Measurements from ENCODE around the gene DENND4C. TPM values are rescaled to one million over a fixed set of nuclear protein-coding genes. Genes with fewer than 3 reads are reported as not detected.

DENND4C gene
- total RNA-seq, 1 experiment from 2014 or later: 22.6 TPM

DNA sequence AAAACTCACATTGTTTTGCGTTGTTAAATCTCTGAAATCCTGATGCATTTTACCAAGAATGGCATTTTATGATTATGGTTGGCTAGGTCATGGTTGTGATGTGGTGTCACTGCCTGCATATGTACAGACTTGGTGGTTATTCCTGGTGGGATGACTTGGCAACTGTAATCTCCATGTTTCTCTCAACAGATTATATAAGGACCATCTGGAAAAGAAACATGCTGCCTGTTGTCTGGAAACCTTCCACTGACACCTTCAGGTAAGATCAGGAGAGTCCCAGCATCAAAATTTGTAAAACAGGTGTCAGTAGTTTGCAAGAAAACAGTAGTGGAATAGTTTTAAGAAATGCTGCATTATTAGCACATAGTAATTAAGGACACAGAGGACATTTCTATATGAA, 175.3 kb downstream of the DENND4C start:
- ATAC-seq (no peak), DNase-seq (ENCODE audit: low spot score) (no peak)
- H3K27ac Mint-ChIP-seq: no peak overlapping the region
- TF ChIP-seq E2F4 (CRISPR knock-in tag; IDR thresholded peaks at IDR 0.05; ENCODE audit: borderline replicate concordance, low read depth): no peak
- TF ChIP-seq PRRX2 (CRISPR knock-in tag; IDR thresholded peaks at IDR 0.05): no peak
- no peak for TF ChIP-seq ZNF671 (CRISPR knock-in tag; IDR thresholded peaks at IDR 0.05)
- TF ChIP-seq FOXP4 (CRISPR knock-in tag; IDR thresholded peaks at IDR 0.05): no peak
- no peak for TF ChIP-seq ZNF219 (CRISPR knock-in tag; IDR thresholded peaks at IDR 0.05; ENCODE audit: borderline replicate concordance)
- no peak for TF ChIP-seq ATF6 (CRISPR knock-in tag; IDR thresholded peaks at IDR 0.05)
- no peak for TF ChIP-seq RELA (CRISPR knock-in tag; IDR thresholded peaks at IDR 0.05; ENCODE audit: borderline replicate concordance)
- TF ChIP-seq, protein P1, sequence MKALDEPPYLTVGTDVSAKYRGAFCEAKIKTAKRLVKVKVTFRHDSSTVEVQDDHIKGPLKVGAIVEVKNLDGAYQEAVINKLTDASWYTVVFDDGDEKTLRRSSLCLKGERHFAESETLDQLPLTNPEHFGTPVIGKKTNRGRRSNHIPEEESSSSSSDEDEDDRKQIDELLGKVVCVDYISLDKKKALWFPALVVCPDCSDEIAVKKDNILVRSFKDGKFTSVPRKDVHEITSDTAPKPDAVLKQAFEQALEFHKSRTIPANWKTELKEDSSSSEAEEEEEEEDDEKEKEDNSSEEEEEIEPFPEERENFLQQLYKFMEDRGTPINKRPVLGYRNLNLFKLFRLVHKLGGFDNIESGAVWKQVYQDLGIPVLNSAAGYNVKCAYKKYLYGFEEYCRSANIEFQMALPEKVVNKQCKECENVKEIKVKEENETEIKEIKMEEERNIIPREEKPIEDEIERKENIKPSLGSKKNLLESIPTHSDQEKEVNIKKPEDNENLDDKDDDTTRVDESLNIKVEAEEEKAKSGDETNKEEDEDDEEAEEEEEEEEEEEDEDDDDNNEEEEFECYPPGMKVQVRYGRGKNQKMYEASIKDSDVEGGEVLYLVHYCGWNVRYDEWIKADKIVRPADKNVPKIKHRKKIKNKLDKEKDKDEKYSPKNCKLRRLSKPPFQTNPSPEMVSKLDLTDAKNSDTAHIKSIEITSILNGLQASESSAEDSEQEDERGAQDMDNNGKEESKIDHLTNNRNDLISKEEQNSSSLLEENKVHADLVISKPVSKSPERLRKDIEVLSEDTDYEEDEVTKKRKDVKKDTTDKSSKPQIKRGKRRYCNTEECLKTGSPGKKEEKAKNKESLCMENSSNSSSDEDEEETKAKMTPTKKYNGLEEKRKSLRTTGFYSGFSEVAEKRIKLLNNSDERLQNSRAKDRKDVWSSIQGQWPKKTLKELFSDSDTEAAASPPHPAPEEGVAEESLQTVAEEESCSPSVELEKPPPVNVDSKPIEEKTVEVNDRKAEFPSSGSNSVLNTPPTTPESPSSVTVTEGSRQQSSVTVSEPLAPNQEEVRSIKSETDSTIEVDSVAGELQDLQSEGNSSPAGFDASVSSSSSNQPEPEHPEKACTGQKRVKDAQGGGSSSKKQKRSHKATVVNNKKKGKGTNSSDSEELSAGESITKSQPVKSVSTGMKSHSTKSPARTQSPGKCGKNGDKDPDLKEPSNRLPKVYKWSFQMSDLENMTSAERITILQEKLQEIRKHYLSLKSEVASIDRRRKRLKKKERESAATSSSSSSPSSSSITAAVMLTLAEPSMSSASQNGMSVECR (CRISPR knock-in tag; IDR thresholded peaks at IDR 0.05; ENCODE audit: borderline replicate concordance): no peak
- TF ChIP-seq MXD4 (CRISPR knock-in tag; IDR thresholded peaks at IDR 0.05; ENCODE audit: borderline replicate concordance): no peak
- TF ChIP-seq, protein P2, sequence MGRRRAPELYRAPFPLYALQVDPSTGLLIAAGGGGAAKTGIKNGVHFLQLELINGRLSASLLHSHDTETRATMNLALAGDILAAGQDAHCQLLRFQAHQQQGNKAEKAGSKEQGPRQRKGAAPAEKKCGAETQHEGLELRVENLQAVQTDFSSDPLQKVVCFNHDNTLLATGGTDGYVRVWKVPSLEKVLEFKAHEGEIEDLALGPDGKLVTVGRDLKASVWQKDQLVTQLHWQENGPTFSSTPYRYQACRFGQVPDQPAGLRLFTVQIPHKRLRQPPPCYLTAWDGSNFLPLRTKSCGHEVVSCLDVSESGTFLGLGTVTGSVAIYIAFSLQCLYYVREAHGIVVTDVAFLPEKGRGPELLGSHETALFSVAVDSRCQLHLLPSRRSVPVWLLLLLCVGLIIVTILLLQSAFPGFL (CRISPR knock-in tag; IDR thresholded peaks at IDR 0.05; ENCODE audit: borderline replicate concordance): no peak
- peaks cover 31% of the 10 kb centered on the region for H3K9me3 Mint-ChIP-seq
- no peak overlapping the region for H3K4me3 Mint-ChIP-seq
- ChIA-PET POLR2A (no interaction called here), CTCF (interaction anchor here (1.2 kb wide), 1 partner anchor 52 kb away, joined by 4 read pairs; no protein-coding TSS in a partner anchor)
- H3K4me1 Mint-ChIP-seq: peaks cover 16% of the 10 kb centered on the region
- H3K27me3 Mint-ChIP-seq (ENCODE audit: low read depth): peaks cover 17% of the 10 kb centered on the region
- H3K36me3 Mint-ChIP-seq: peaks cover 17% of the 10 kb centered on the region

DNA sequence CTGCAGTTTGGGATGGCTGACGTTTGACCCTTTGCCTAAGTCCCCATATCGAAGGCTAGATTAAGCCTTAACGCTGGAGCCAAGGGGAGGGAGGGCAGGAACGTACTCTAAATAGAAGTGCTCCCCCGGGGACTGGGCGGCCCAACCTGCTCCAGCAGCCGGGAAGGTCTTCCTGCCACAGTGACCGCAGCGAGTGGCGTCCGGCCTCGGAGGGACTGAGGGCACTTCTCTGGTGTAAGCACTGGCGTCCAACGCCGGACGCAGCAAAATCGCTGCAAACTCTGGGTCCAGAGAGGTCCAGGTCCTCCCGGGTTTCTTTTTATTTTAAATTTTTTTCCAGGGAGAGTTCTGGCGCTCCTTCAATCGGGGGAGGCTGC, 177.8 kb downstream of the DENND4C start:
- Mint-ChIP-seq H3K27ac (no peak overlapping the region), H3K4me1 (peaks cover 16% of the 10 kb centered on the region), H3K4me3 (peak overlapping the region; percentile 98), H3K27me3 (ENCODE audit: low read depth) (peaks cover 17% of the 10 kb centered on the region), H3K36me3 (peaks cover 15% of the 10 kb centered on the region), H3K9me3 (peaks cover 11% of the 10 kb centered on the region)
- DNase-seq (ENCODE audit: low spot score) (peak; percentile 43), ATAC-seq (peak; percentile 9)
- CTCF ChIA-PET: interaction anchor here (1.8 to 3.8 kb wide), 2 partner anchors 49 to 56 kb away, joined by 7 to 19 read pairs; no protein-coding TSS in a partner anchor
- no peak for TF ChIP-seq JAZF1 (CRISPR knock-in tag; IDR thresholded peaks at IDR 0.05)
- TF ChIP-seq ZBTB43 (CRISPR knock-in tag; IDR thresholded peaks at IDR 0.05): 0 out of 2 replicates have a peak, but pooled peaks have one; percentile 14
- TF ChIP-seq HMGA2 (CRISPR knock-in tag; IDR thresholded peaks at IDR 0.05): no peak
- TF ChIP-seq FOXP4 (CRISPR knock-in tag; IDR thresholded peaks at IDR 0.05): no peak
- POLR2A ChIA-PET: interaction anchor here (0.9 to 1.3 kb wide), 4 partner anchors 28 to 178 kb away, joined by 3 to 6 read pairs (median 4); partner anchors contain the start of gene RPS6

All from WTC11 (cell line).